Kidney (tissue), 14 donors: ENCODE data around the gene NT5DC2. TPM values are rescaled to one million over a fixed set of nuclear protein-coding genes. Genes with fewer than 3 reads are reported as not detected.
A peak's percentile ranks its signal among the peaks of the same experiment; 100 is the strongest.

Source experiments
- DNase-seq, 5 donors: peaks; one replicate each; pipeline ENCODE4 v3.0.0-alpha.2; 2013 to 2020
- FAIRE-seq: peaks from 2 replicates; lab custom pipeline; 2012; peaks lifted over from hg19 to GRCh38; lab: Jason Lieb, UNC
- H3K27ac ChIP-seq, 2 donors: one replicate each; pipeline ENCODE4 v1.7.0; 2013; ENCODE audit warnings: low read depth in 2 of 2, low read length in 2 of 2, inconsistent platforms in 1 of 2
- H3K27me3 ChIP-seq: one replicate; pipeline ENCODE4 v1.7.1; 2013; ENCODE audit warnings: low read length, inconsistent platforms; ENCODE audit not compliant: control insufficient read depth, insufficient read depth
- H3K36me3 ChIP-seq, 3 donors: one replicate each; pipeline versions ENCODE4 v1.7.0 to v1.7.1; 2013; ENCODE audit warnings: low read length in 3 of 3, control low read depth in 1 of 3, inconsistent platforms in 1 of 3; ENCODE audit not compliant: insufficient read depth in 3 of 3, control insufficient read depth in 2 of 3
- H3K4me1 ChIP-seq, 3 donors: one replicate each; pipeline versions ENCODE4 v1.7.0 to v1.7.1; 2013; ENCODE audit warnings: low read length in 3 of 3, inconsistent platforms in 1 of 3, low read depth in 1 of 3; ENCODE audit not compliant: control insufficient read depth in 2 of 3, insufficient read depth in 2 of 3
- H3K4me3 ChIP-seq, 3 donors: one replicate each; pipeline versions ENCODE4 v1.7.0 to v1.8.1; 2013; ENCODE audit warnings: low read length in 3 of 3, control low read depth in 1 of 3, inconsistent platforms in 1 of 3
- H3K9ac ChIP-seq, 3 donors: one replicate each; pipeline versions ENCODE4 v1.7.0 to v1.7.1; 2013; ENCODE audit warnings: low read length in 3 of 3, control low read depth in 1 of 3, inconsistent platforms in 1 of 3
- H3K9me3 ChIP-seq, 3 donors: one replicate each; pipeline versions ENCODE4 v1.7.0 to v1.7.1; 2013; ENCODE audit warnings: low read length in 3 of 3, control low read depth in 1 of 3, inconsistent platforms in 1 of 3; ENCODE audit not compliant: control insufficient read depth in 2 of 3, insufficient read depth in 1 of 3
- intact Hi-C: fragments of 100-400 bp; cut with DNase I; formaldehyde crosslinking; loops from one replicate; pipeline ENCODE4 v1.11.1; 2022
- polyA plus RNA-seq: library from polyadenylated mRNA; stranded (reverse); fragments of 350-450 nt; fragmentation: Illumina TruSeq; extraction: RNeasy Lipid Tissue Mini Kit (QIAGEN cat#74804); gene quantifications from one replicate; pipeline ENCODE4 v1.2.3, GENCODE V29; 2014; ENCODE audit warnings: low read depth, low replicate concordance; ENCODE audit not compliant: insufficient read depth
- total RNA-seq: library from RNA; stranded (reverse); fragmentation: NEBNext Ultra II Directional; extraction: Animal tissue kit (Norgen Biotek cat#: 25700); gene quantifications from one replicate; pipeline ENCODE4 v1.2.1, GENCODE V29; 2021
- TF ChIP-seq, protein P1 (sequence below): IDR thresholded peaks from 3 replicates; pipeline ENCODE4 v1.5.1; 2012; ENCODE audit warnings: mild to moderate bottlenecking, moderate library complexity, borderline replicate concordance; ENCODE audit not compliant: insufficient read depth; ENCODE audit errors: extremely low read depth
- donor health status: control.
- donor health status: control.
- donor health status: control.
- donor health status: control.
- donor health status: control.
- donor health status: DM: yes; HTN: yes; CAD: no.
- donor health status: Normal renal cell carcinoma (clear cell type).

NT5DC2 gene
- total and polyA plus RNA-seq, 2 donors from 2014 or later: 47.3 to 75.7 TPM

DNA sequence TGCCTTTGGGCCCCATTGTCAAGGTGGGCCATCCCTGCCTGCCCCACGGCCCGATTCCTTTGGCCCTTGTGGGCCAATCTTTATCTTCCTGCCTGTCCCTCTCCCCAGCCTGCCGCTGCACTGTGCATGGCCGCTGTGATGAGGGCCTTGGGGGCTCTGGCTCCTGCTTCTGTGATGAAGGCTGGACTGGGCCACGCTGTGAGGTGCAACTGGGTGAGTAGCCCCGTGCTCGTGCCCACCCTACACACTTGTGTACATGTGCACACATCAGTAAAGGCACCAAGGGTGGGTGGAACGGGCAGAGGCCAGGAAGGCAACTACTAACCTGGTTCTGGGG, 12.2 kb downstream of the NT5DC2 start:
- Histone ChIP-seq H3K4me3 (no peak overlapping the region), H3K36me3 (no peaks in the 10 kb centered on the region), H3K4me1 (peaks cover 0 to 19% (median 5%) of the 10 kb centered on the region in 3 donors), H3K9me3 (no peaks in the 10 kb centered on the region), H3K27ac (no peak overlapping the region), H3K9ac (no peak overlapping the region), H3K27me3 (no peaks in the 10 kb centered on the region)
- FAIRE-seq (no peak), DNase-seq (no peak)
- TF ChIP-seq, protein P1, sequence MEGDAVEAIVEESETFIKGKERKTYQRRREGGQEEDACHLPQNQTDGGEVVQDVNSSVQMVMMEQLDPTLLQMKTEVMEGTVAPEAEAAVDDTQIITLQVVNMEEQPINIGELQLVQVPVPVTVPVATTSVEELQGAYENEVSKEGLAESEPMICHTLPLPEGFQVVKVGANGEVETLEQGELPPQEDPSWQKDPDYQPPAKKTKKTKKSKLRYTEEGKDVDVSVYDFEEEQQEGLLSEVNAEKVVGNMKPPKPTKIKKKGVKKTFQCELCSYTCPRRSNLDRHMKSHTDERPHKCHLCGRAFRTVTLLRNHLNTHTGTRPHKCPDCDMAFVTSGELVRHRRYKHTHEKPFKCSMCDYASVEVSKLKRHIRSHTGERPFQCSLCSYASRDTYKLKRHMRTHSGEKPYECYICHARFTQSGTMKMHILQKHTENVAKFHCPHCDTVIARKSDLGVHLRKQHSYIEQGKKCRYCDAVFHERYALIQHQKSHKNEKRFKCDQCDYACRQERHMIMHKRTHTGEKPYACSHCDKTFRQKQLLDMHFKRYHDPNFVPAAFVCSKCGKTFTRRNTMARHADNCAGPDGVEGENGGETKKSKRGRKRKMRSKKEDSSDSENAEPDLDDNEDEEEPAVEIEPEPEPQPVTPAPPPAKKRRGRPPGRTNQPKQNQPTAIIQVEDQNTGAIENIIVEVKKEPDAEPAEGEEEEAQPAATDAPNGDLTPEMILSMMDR: no peak
- intact Hi-C loops: no loop called here

GRCh38 chr3:52520716-52521487, 12.8 kb downstream of the NT5DC2 start:
- Histone ChIP-seq H3K27ac (no peak overlapping the region), H3K9me3 (no peaks in the 10 kb centered on the region), H3K9ac (no peak overlapping the region), H3K4me3 (no peak overlapping the region), H3K27me3 (no peaks in the 10 kb centered on the region), H3K36me3 (no peaks in the 10 kb centered on the region), H3K4me1 (peaks cover 0 to 19% (median 5%) of the 10 kb centered on the region in 3 donors)
- TF ChIP-seq, protein P1: no peak
- DNase-seq (peak in 1 of 5 donors; percentile 67), FAIRE-seq (no peak)
- intact Hi-C loops: no loop called here

GRCh38 chr3:52520141-52520667, 13.5 kb downstream of the NT5DC2 start:
- intact Hi-C loops: no loop called here
- no peaks in the 10 kb centered on the region for H3K9me3 ChIP-seq
- H3K36me3 ChIP-seq: no peaks in the 10 kb centered on the region
- H3K4me1 ChIP-seq: peaks cover 0 to 12% (median 0%) of the 10 kb centered on the region in 3 donors
- FAIRE-seq (no peak), DNase-seq (no peak)
- no peak overlapping the region for H3K9ac ChIP-seq
- H3K27me3 ChIP-seq: no peaks in the 10 kb centered on the region
- no peak overlapping the region for H3K27ac ChIP-seq
- no peak overlapping the region for H3K4me3 ChIP-seq
- TF ChIP-seq, protein P1: no peak
